ENCODE measurements around the gene P4HB.

DNA sequence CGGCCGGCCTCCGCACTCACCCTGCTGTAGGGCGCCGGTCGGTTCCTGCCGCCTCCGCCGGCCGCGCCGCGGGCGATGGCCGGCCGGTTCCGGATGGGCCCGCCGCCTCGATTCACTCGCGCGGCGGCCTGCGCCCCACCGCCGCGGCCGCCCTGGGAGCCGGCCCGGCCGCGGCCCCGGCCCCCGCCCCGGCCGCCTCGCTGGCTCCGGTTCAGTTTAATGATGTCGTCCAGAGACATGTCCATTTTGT lies 30.9 kb upstream of the P4HB start:
- TF ChIP-seq, protein P1, sequence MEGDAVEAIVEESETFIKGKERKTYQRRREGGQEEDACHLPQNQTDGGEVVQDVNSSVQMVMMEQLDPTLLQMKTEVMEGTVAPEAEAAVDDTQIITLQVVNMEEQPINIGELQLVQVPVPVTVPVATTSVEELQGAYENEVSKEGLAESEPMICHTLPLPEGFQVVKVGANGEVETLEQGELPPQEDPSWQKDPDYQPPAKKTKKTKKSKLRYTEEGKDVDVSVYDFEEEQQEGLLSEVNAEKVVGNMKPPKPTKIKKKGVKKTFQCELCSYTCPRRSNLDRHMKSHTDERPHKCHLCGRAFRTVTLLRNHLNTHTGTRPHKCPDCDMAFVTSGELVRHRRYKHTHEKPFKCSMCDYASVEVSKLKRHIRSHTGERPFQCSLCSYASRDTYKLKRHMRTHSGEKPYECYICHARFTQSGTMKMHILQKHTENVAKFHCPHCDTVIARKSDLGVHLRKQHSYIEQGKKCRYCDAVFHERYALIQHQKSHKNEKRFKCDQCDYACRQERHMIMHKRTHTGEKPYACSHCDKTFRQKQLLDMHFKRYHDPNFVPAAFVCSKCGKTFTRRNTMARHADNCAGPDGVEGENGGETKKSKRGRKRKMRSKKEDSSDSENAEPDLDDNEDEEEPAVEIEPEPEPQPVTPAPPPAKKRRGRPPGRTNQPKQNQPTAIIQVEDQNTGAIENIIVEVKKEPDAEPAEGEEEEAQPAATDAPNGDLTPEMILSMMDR (IDR thresholded peaks at IDR 0.05): no peak
- TF ChIP-seq POLR2A (IDR thresholded peaks at IDR 0.05): no peak
